Colonic mucosa (tissue), 4 donors: ENCODE measurements around the gene MEIKIN. TPM values are rescaled to one million over a fixed set of nuclear protein-coding genes. Genes with fewer than 3 reads are reported as not detected.
"Not testable (repeated sequence)": the region's sequence is repeated elsewhere in the genome, so short reads cannot be mapped to it uniquely, and the experiment has no call there.

Experiments used
- DNase-seq: peaks from one replicate; pipeline ENCODE4 v3.0.0-alpha.2; 2020
- H3K27ac ChIP-seq: fragments of 200-600 bp; one replicate; pipeline ENCODE4 v1.8.0; 2021
- H3K27me3 ChIP-seq: fragments of 200-600 bp; one replicate; pipeline ENCODE4 v1.8.0; 2021
- H3K36me3 ChIP-seq: fragments of 200-600 bp; one replicate; pipeline ENCODE4 v1.8.0; 2021
- H3K4me1 ChIP-seq: fragments of 200-600 bp; one replicate; pipeline ENCODE4 v1.8.0; 2021; ENCODE audit warnings: mild to moderate bottlenecking
- H3K4me3 ChIP-seq: fragments of 200-600 bp; one replicate; pipeline ENCODE4 v1.8.0; 2021
- H3K9ac ChIP-seq, 2 donors: one replicate each; pipeline ENCODE4 v1.7.0; 2013; ENCODE audit warnings: control low read depth in 2 of 2, low read depth in 2 of 2, low read length in 2 of 2
- H3K9me3 ChIP-seq: fragments of 200-600 bp; one replicate; pipeline ENCODE4 v1.8.0; 2021
- intact Hi-C: fragments of 100-400 bp; cut with DNase I; formaldehyde crosslinking; loops from one replicate; pipeline ENCODE4 v1.14.1; 2022
- total RNA-seq, 2 donors: library from RNA; stranded (reverse); fragmentation: NEBNext Ultra II Directional in 1 of 2; extraction: Animal tissue kit (Norgen Biotek cat#: 25700) in 1 of 2; gene quantifications; one replicate each; pipeline ENCODE4 v1.2.1, GENCODE V29; 2021
- TF ChIP-seq, protein P1 (sequence below): fragments of 200-600 bp; IDR thresholded peaks from one replicate; pipeline ENCODE4 v1.8.0; 2022; ENCODE audit warnings: antibody characterized with exemption, mild to moderate bottlenecking
- donor health status: healthy.
- donor health status: DM: no; HTN: no; CAD: no.
- donor health status: DM: no; HTN: no; CAD: no.

The MEIKIN gene
- total RNA-seq, 2 donors from 2014 or later: not detected

GRCh38 chr5:131782717-131783116 is 162.7 kb downstream of the MEIKIN start:
- no peak for DNase-seq
- no peaks in the 10 kb centered on the region for H3K27me3 ChIP-seq
- H3K4me1 ChIP-seq: no peaks in the 10 kb centered on the region
- intact Hi-C loops: no loop called here
- no peaks in the 10 kb centered on the region for H3K36me3 ChIP-seq
- no peaks in the 10 kb centered on the region for H3K9me3 ChIP-seq
- H3K27ac ChIP-seq: no peak overlapping the region
- TF ChIP-seq, protein P1, sequence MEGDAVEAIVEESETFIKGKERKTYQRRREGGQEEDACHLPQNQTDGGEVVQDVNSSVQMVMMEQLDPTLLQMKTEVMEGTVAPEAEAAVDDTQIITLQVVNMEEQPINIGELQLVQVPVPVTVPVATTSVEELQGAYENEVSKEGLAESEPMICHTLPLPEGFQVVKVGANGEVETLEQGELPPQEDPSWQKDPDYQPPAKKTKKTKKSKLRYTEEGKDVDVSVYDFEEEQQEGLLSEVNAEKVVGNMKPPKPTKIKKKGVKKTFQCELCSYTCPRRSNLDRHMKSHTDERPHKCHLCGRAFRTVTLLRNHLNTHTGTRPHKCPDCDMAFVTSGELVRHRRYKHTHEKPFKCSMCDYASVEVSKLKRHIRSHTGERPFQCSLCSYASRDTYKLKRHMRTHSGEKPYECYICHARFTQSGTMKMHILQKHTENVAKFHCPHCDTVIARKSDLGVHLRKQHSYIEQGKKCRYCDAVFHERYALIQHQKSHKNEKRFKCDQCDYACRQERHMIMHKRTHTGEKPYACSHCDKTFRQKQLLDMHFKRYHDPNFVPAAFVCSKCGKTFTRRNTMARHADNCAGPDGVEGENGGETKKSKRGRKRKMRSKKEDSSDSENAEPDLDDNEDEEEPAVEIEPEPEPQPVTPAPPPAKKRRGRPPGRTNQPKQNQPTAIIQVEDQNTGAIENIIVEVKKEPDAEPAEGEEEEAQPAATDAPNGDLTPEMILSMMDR: no peak
- no peak overlapping the region for H3K4me3 ChIP-seq
- no peak overlapping the region for H3K9ac ChIP-seq

DNA sequence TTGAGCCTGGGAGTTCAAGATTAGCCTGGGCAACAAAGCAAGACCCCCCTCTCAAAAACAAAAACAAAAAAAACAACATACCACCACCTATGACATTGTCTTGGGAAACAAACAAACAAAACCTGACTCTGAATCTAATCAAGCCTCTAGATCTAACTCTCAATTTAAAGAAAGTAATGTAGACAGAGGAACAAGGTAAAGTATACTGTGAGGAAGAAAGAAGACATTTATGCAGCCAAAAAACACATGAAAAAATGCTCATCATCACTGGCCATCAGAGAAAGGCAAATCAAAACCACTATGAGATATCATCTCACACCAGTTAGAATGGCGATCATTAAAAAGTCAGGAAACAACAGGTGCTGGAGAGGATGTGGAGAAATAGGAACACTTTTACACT is 167.3 kb downstream of the MEIKIN start:
- H3K9ac ChIP-seq, H3K36me3 ChIP-seq, intact Hi-C loops, H3K4me3 ChIP-seq, H3K9me3 ChIP-seq, H3K27ac ChIP-seq, H3K27me3 ChIP-seq, DNase-seq, H3K4me1 ChIP-seq: not testable (repeated sequence)

DNA sequence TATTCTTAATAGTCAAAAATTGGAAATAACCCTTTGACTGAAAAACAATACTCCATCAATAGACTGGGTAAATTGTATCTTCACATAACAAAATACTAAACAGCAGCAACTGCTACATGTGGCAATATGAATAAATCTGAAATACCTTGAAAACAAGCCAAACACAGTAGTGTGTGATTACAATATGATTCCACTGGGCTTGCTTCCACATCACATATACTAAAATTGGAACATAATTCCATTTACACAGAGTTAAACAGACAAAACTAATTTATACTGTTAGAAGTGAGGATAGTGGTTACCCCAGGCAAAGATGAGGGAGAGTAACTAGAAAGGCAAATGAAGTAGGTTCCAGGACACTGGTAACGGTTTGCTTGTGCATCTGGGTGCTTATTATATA is 169.0 kb downstream of the MEIKIN start:
- no peak overlapping the region for H3K27ac ChIP-seq
- no peaks in the 10 kb centered on the region for H3K4me1 ChIP-seq
- H3K4me3 ChIP-seq: no peak overlapping the region
- H3K9me3 ChIP-seq: no peaks in the 10 kb centered on the region
- intact Hi-C loops: no loop called here
- no peaks in the 10 kb centered on the region for H3K36me3 ChIP-seq
- DNase-seq: no peak
- H3K9ac ChIP-seq: no peak overlapping the region
- TF ChIP-seq, protein P1: no peak
- H3K27me3 ChIP-seq: no peaks in the 10 kb centered on the region

DNA sequence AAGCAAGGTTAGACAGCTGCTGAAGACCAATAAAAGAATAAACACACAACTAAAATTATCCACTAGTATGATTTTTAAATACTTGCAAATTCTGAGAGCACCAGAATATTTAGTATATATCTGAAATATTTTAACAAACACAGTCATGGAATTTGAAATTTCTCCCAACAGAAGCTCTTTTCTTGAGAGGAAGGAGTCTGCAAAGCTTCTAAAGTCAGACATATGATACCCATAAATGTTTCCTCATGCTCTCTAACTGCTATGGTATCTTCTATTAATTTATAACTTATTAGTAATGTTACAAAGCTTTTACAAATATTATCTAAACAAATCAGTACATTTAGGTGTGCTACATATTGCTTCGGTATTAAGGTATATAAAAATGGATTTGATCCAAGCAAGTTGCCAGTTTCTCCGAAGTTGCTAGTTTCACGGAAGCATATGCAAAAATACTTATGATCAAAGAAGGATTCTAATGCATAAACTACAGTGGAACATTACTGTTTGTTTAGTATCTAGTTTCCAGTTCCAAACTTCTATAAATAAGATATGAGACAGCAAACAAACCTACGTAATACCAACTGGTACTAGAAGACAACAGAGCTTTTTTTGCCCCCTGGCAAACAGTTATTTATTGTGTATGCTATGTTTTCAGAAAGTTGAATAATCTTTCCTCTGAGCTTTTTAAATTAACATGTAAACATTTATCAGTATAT is 170.7 kb downstream of the MEIKIN start:
- Histone ChIP-seq H3K9me3 (no peaks in the 10 kb centered on the region), H3K27me3 (no peaks in the 10 kb centered on the region), H3K27ac (no peak overlapping the region), H3K4me3 (no peak overlapping the region), H3K4me1 (no peaks in the 10 kb centered on the region), H3K36me3 (no peaks in the 10 kb centered on the region), H3K9ac (no peak overlapping the region)
- intact Hi-C loops: no loop called here
- TF ChIP-seq, protein P1: no peak
- DNase-seq: no peak

DNA sequence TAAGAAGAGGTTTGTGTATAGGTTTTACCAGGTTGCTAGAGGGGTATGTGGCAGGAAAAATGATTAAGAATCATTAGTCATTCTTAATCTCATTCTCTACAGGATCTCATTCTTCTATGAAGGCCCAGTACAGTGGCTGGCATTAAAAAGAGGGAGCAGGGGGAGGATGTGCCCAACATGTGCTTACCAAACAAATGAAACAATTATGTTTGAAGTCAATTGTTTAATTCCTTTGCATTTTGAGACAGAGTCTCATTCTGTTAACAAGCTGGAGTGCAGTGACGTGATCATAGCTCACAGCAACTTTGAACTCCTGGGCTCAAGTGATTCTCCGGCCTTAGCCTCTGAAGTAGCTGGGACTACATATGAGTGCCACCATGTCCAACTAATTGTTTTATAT is 171.7 kb downstream of the MEIKIN start:
- DNase-seq: no peak
- intact Hi-C loops: no loop called here
- TF ChIP-seq, protein P1: no peak
- no peaks in the 10 kb centered on the region for H3K27me3 ChIP-seq
- no peaks in the 10 kb centered on the region for H3K9me3 ChIP-seq
- no peak overlapping the region for H3K27ac ChIP-seq
- H3K9ac ChIP-seq: no peak overlapping the region
- H3K36me3 ChIP-seq: no peaks in the 10 kb centered on the region
- H3K4me3 ChIP-seq: no peak overlapping the region
- H3K4me1 ChIP-seq: no peaks in the 10 kb centered on the region

- Histone ChIP-seq H3K4me3 (no peak overlapping the region), H3K9ac (no peak overlapping the region), H3K4me1 (no peaks in the 10 kb centered on the region), H3K9me3 (no peaks in the 10 kb centered on the region), H3K36me3 (no peaks in the 10 kb centered on the region), H3K27me3 (no peaks in the 10 kb centered on the region), H3K27ac (no peak overlapping the region)
- intact Hi-C loops: no loop called here
- TF ChIP-seq, protein P1: no peak
- no peak for DNase-seq
Observed at GRCh38 chr5:131771692-131772091, 173.8 kb downstream of the MEIKIN start.
